MM.1S (cell line): ENCODE data around the gene SETBP1.

Experiments used
- DNase-seq: peaks from one replicate; pipeline ENCODE4 v3.0.0-alpha.2; 2015
- H2AFZ ChIP-seq: fragments of 300-600 bp; sonication (generic); 2 replicates; pipeline ENCODE4 v1.6.0; 2016; ENCODE audit warnings: antibody characterized with exemption, low read length
- H3F3A ChIP-seq: fragments of 300-600 bp; sonication (generic); 2 replicates; pipeline ENCODE4 v1.6.1; 2016; ENCODE audit warnings: mild to moderate bottlenecking, antibody characterized with exemption, low read length, moderate library complexity, mixed read lengths; ENCODE audit not compliant: insufficient read depth
- H3K27ac ChIP-seq: fragments of 300-600 bp; sonication (generic); 2 replicates; pipeline ENCODE4 v1.5.1; 2016; ENCODE audit warnings: mild to moderate bottlenecking, low read length
- H3K27me3 ChIP-seq: fragments of 300-600 bp; sonication (generic); replicated peaks from 2 replicates; pipeline ENCODE4 v1.6.0; 2016; ENCODE audit warnings: low read length; ENCODE audit not compliant: insufficient read depth
- H3K36me3 ChIP-seq: fragments of 300-600 bp; sonication (generic); replicated peaks from 2 replicates; pipeline ENCODE4 v1.6.1; 2016; ENCODE audit warnings: mild to moderate bottlenecking, low read length, mixed read lengths; ENCODE audit not compliant: insufficient read depth
- H3K4me1 ChIP-seq: fragments of 300-600 bp; sonication (generic); 2 replicates; pipeline ENCODE4 v1.6.1; 2016; ENCODE audit warnings: low read length, mixed read lengths
- H3K4me2 ChIP-seq: fragments of 300-600 bp; sonication (generic); 2 replicates; pipeline ENCODE4 v1.6.0; 2016; ENCODE audit warnings: low read depth, low read length
- H3K4me3 ChIP-seq: fragments of 300-600 bp; sonication (generic); 2 replicates; pipeline ENCODE4 v1.5.1; 2016; ENCODE audit warnings: low read length, mixed read lengths
- H3K79me2 ChIP-seq: fragments of 300-600 bp; sonication (generic); 2 replicates; pipeline ENCODE4 v1.6.1; 2016; ENCODE audit warnings: mixed run types, low read length, mixed read lengths
- H3K9ac ChIP-seq: fragments of 300-600 bp; sonication (generic); 2 replicates; pipeline ENCODE4 v1.6.1; 2016; ENCODE audit warnings: low read length, mixed read lengths
- H3K9me2 ChIP-seq: fragments of 300-600 bp; sonication (generic); replicated peaks from 2 replicates; pipeline ENCODE4 v1.6.1; 2016; ENCODE audit warnings: mild to moderate bottlenecking, low read length, mixed read lengths; ENCODE audit not compliant: insufficient read depth
- H3K9me3 ChIP-seq: fragments of 300-600 bp; sonication (generic); replicated peaks from 2 replicates; pipeline ENCODE4 v1.6.1; 2016; ENCODE audit warnings: mild to moderate bottlenecking, low read length, mixed read lengths; ENCODE audit not compliant: insufficient read depth
- H4K20me1 ChIP-seq: fragments of 300-600 bp; sonication (generic); 2 replicates; pipeline ENCODE4 v1.6.1; 2016; ENCODE audit warnings: mild to moderate bottlenecking, low read length, moderate library complexity, mixed read lengths; ENCODE audit not compliant: insufficient read depth
- CTCF ChIP-seq: fragments of 300-600 bp; sonication (generic); IDR thresholded peaks from 2 replicates; pipeline ENCODE4 v1.5.1; 2016; ENCODE audit warnings: antibody characterized with exemption, low read length, mixed read lengths
- EZH2 ChIP-seq: fragments of 300-600 bp; sonication (generic); optimal IDR thresholded peaks from 2 replicates; pipeline ENCODE3; 2017; ENCODE audit warnings: low read depth, mild to moderate bottlenecking, antibody characterized with exemption, low read length, mixed read lengths
- EZH2phosphoT487 ChIP-seq: fragments of 300-600 bp; sonication (generic); IDR thresholded peaks from 2 replicates; pipeline ENCODE4 v1.6.1; 2018; ENCODE audit warnings: antibody characterized with exemption, low read length

The SETBP1 gene

GRCh38 chr18:44935455-44935854 is 254.8 kb downstream of the SETBP1 start:
- Histone ChIP-seq H3K27ac (no peak overlapping the region), H2AFZ (no peak overlapping the region), H3K36me3 (no peaks in the 10 kb centered on the region), H3K79me2 (peaks cover 59% of the 10 kb centered on the region), H4K20me1 (no peaks in the 10 kb centered on the region), H3K4me1 (no peaks in the 10 kb centered on the region), H3K9me3 (no peaks in the 10 kb centered on the region), H3K9me2 (no peaks in the 10 kb centered on the region), H3K27me3 (no peaks in the 10 kb centered on the region), H3K4me2 (no peak overlapping the region), H3F3A (no peaks in the 10 kb centered on the region), H3K4me3 (no peak overlapping the region), H3K9ac (no peak overlapping the region)
- no peak for DNase-seq
- no peak for TF ChIP-seq EZH2
- no peak for TF ChIP-seq CTCF
- no peak for TF ChIP-seq EZH2phosphoT487

GRCh38 chr18:44936485-44936884 is 255.8 kb downstream of the SETBP1 start:
- H3K4me3 ChIP-seq, result no peak overlapping the region
- TF ChIP-seq EZH2phosphoT487 (no peak), CTCF (no peak), EZH2 (no peak)

GRCh38 chr18:44937960-44938719 is 257.5 kb downstream of the SETBP1 start:
- H3K4me1 ChIP-seq, result no peaks in the 10 kb centered on the region
- no peaks in the 10 kb centered on the region; the same call in 1 of the 2 replicates for H4K20me1 ChIP-seq
- no peak overlapping the region for H3K9ac ChIP-seq
- H3K79me2 ChIP-seq, result peaks cover 85% of the 10 kb centered on the region
- H3K9me2 ChIP-seq, result no peaks in the 10 kb centered on the region
- no peaks in the 10 kb centered on the region for H3K9me3 ChIP-seq
- no peaks in the 10 kb centered on the region for H3K36me3 ChIP-seq
- no peaks in the 10 kb centered on the region for H3K27me3 ChIP-seq
- DNase-seq, result no peak
- no peak for TF ChIP-seq CTCF
- TF ChIP-seq EZH2, result no peak
- TF ChIP-seq EZH2phosphoT487, result no peak
- no peak overlapping the region for H2AFZ ChIP-seq
- no peak overlapping the region for H3K4me2 ChIP-seq
- H3K4me3 ChIP-seq, result no peak overlapping the region
- H3K27ac ChIP-seq, result no peak overlapping the region
- H3F3A ChIP-seq, result no peaks in the 10 kb centered on the region

More at GRCh38 chr18:44936485-44936884, 255.8 kb downstream of the SETBP1 start:
- no peak overlapping the region for H3K9ac ChIP-seq
- no peak for DNase-seq
- no peaks in the 10 kb centered on the region for H4K20me1 ChIP-seq
- no peak overlapping the region for H3K27ac ChIP-seq
- no peaks in the 10 kb centered on the region for H3K9me2 ChIP-seq
- no peaks in the 10 kb centered on the region for H3K4me1 ChIP-seq
- no peaks in the 10 kb centered on the region for H3K27me3 ChIP-seq
- H3K79me2 ChIP-seq, result peaks cover 68% of the 10 kb centered on the region
- no peaks in the 10 kb centered on the region for H3K9me3 ChIP-seq
- H2AFZ ChIP-seq, result no peak overlapping the region
- no peaks in the 10 kb centered on the region for H3K36me3 ChIP-seq
- H3K4me2 ChIP-seq, result no peak overlapping the region
- H3F3A ChIP-seq, result no peaks in the 10 kb centered on the region
